GM21381 (cell line): ENCODE data around the gene DUSP15.
"Not testable (repeated sequence)": the region's sequence is repeated elsewhere in the genome, so short reads cannot be mapped to it uniquely, and the experiment has no call there.

Source experiments
- ATAC-seq: cut with Tn5 transposase; IDR thresholded peaks from one replicate; pipeline ENCODE4 v1.9.1; 2021; ENCODE audit warnings: mild to moderate bottlenecking, moderate library complexity; ENCODE audit not compliant: unreplicated experiment

DUSP15 gene

DNA sequence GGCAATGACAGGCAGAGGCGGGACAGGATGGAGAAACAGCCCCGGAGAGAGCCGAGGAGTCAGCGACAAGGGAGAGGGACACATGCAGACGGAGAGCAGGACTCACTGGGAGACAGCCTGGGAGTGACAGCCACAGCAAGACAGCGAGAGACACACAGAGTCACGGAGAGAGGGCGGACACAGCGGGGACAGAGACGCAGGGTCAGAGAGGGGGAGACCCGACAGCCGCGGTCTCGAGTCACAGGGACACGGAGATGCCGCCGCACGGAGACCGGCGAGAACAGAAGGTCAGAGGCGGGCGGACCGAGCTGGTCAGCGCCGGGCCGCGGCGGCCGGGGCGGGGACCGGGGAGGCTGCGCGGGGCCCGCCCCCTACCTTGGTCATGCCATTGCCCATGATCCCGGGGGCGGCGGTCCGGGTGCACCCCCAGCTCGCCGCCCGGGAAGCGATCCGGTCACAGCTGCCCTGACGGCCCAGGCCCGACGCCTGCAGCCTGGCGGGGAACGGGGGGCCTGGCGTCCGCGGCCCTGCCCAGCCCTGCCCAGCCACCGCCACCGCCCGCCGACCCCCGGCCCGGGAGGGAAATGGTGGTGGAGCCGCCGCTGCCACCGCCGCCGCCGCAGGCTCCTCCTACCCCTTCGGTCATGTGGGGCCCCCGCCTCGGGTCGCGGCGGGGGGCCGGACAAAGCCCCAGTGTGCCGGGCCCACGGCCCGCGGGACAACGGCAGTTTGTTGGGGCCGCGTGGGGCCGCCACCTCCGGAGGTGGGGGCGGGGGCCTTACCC lies at the start of gene DUSP15, which contains the start of gene TTLL9:
Gene DUSP15, minus strand, starts transcription at position 586 of the 784 bp plus-strand sequence. Its CDS starts 190 bp downstream, at position 396.
Gene TTLL9, plus strand, starts transcription at position 693 of the 784 bp plus-strand sequence. CDS start 493 bp downstream, outside the sequence.
- ATAC-seq: no peak

- no peak for ATAC-seq
Measured at GRCh38 chr20:31919410-31920155, 49.3 kb upstream of the DUSP15 start.

GRCh38 chr20:31918466-31919105 lies 48.3 kb upstream of the DUSP15 start:
- ATAC-seq: no peak

GRCh38 chr20:31917962-31918412 lies 47.7 kb upstream of the DUSP15 start:
- ATAC-seq: not testable (repeated sequence)

GRCh38 chr20:31916708-31917107 lies 46.4 kb upstream of the DUSP15 start:
- ATAC-seq: no peak

GRCh38 chr20:31915491-31916280 lies 45.4 kb upstream of the DUSP15 start:
- ATAC-seq: no peak

DNA sequence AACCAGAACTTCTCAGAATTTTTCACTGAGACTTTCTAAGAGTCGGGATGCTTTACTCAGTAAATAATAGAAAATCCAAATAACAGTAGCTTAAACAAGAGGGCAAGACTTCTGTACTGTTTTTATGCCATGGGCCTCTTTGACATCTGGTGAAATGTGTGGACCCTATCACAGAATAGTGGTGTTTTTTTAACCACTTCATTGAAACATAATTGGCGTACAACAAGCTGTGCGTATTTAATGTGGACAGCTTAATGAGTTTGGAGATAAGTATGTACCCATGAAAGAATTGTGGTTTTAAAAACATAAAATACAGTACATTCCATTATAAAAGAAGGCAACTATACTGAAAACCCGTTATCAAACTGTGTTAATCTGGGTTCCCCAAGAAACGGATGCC lies 43.8 kb upstream of the DUSP15 start:
- ATAC-seq: no peak

DNA sequence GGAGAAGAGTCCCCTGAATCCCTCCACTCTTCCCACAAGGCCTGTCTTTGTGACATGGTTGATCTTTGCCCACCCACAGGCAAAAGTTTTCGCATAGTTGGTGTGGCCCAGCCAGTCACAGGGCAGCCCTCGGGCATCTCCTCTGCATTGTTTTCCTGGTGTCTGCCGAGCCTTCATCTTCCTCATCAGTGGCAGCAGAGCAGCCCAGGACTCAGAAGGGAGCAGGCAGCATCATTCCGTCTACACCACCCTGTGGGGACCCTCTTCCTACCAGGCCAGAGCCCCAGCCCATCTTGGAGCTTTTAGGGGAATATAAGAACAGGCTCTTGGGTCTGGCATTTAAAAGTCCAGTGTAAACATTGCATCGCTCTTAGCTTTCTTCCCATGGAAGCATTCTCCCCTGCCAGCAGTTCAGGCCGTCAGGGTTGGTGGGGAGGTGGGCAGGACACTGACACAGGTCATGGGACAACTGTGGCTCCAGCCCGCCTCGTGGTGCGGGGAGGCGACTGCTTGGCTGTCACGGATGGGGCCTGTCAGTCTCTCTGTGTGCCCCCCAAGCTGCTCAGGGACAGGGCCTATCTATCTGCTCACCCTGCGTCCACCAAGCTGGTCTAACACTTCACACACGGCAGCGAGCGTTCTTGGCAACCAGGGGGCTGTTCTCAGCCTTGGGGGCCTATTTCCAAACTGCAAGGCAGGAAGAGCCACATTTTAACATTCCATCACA lies 43.3 kb upstream of the DUSP15 start:
- ATAC-seq: no peak

DNA sequence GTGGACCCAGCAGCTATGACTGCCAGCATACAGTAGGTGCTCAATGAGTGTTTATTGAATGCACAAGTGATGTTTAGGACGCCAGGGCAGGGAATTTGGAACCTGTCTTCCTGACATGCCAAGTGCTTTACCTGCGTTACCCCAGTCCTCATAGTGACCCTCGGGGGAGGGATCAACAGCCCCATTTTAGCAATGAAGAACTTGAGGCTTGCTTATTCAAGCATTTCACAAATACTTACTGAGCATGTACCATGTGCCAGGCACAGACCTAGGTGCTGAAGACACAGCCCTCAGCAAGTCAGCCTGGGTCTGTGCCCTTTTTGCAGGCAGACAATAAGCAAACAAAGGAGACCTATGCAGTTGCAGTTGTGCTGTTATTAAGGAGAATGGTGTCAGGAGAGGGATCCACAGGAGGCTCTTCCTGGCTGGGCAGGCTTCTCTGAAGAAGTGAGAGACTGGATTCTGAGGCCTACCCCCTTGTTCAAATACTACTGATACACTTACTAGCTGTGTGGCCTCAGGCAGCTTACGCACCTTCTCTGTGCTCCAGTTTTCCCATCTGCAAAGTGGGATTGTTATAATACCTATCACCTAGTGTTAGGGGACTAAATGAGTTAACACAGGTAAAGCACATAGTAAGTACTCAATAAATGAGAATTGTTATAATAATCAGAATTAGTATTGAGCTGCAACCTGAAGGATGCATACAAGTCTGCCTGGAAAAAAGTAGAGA lies 39.9 kb upstream of the DUSP15 start:
- ATAC-seq: no peak

DNA sequence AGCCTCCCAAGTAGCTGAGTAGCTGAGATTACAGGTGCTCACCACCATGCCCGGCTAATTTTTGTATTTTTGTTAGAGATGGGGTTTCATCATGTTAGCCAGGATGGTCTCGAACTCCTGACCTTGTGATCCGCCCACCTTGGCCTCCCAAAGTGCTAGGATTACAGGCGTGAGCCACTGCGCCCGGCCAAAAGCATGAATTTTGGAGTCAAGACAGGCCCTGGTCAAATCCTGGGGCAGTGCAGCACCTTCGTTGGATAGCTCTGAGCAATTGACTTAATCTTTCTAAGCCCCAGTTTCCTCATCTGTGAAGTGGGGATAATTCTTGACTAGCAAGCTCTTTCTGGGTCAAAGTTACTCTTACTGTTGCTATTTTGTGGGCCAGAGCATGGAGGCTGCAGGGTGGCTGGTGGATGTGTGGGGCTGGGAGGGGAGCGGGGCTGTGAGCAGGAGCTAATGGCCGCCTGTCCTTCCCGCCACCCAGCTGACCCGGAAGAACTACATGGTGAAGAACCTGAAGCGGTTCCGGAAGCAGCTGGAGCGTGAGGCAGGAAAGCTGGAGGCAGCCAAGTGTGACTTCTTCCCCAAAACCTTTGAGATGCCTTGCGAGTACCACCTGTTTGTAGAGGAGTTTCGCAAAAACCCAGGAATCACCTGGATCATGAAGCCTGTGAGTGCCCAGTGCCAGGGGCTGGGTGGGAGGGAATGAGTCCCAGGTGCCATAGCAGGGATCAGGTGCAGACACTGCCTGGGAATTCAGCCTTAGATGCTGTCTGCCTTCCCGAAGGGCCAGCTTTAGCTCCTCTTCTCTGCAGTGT lies 39.1 kb upstream of the DUSP15 start:
- ATAC-seq: no peak

DNA sequence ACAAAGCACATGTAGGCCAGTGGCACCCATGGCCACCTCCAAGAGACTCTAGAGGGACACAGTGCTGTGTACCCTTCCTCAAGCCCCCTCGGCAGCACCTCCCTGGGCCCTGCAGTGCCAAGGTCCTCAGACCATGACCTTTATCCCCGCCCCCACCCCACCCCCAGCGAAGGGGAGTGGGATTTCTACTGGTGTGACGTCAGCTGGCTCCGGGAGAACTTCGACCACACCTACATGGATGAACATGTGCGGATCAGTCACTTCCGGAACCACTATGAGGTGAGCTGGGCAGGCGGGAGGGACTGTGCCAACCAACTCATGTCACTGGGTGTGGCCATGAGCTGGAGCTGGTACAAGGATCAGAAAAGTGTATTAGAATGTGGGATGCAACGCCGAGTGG lies 38.1 kb upstream of the DUSP15 start:
- ATAC-seq: no peak

DNA sequence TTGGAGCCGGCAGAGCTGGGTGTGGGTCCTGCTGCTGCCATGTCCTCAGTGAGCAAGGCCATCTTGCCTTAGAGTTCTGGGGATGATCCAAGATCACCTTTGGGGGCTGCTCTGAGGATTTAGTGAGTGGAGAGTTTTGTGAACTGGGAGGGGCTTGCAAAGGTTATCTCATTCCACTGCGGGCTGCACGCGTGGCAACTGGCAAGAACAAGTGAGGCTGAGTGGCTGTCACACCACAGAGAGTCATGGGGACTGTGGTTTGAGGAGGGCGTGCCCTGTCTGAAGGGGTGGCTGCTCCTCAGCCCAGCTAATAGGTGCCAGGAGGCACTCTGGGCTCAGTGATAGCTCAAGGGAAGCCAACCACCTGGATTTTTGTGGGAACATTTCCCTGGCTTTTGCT lies 37.7 kb upstream of the DUSP15 start:
- no peak for ATAC-seq

DNA sequence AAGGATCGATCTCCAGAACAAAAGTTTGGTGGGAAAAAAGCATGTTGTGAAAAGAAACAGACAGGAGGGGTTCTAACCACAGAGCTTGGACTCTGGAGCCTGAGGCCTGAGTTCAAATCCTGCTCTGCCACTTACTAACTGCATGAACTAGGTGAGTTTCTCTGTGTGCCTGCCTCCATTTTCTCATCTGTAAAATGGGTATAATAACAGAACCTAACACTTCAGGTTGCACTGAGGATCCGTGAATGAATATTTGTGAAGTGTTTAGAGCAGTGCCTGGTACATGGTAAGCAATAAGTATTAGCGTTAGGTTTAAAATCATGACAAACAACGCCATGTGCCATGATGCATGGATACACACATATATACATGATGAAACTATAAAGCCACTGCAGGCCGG lies 36.7 kb upstream of the DUSP15 start:
- ATAC-seq: no peak

DNA sequence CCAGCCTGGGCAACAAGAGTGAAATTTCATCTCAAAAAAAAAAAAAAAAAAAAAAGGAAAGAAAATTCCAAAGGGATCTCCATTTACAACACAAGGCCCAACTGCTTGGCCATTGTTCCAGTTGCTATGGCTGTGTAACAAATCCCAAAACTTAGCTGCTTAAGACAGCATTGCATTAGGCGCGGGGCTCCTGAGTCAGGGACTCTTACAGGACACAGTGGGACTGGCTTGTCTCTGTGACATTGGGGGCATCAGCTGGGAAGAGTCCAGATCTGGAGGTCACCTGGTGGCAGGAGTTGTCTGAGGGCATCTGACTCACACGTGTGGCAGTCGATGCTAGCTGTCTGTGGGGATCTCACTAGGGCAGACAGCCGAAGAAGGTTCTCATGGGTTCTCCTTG lies 35.7 kb upstream of the DUSP15 start:
- no peak for ATAC-seq

GRCh38 chr20:31903627-31904386 lies 33.5 kb upstream of the DUSP15 start:
- ATAC-seq: no peak

GRCh38 chr20:31901615-31902014 lies 31.3 kb upstream of the DUSP15 start:
- no peak for ATAC-seq

- no peak for ATAC-seq
Measured at GRCh38 chr20:31897541-31897940, 27.2 kb upstream of the DUSP15 start.

- ATAC-seq: no peak
Measured at GRCh38 chr20:31896049-31896448, 25.7 kb upstream of the DUSP15 start.
